Measurements from ENCODE around the gene GRID2.

GRID2 gene

DNA sequence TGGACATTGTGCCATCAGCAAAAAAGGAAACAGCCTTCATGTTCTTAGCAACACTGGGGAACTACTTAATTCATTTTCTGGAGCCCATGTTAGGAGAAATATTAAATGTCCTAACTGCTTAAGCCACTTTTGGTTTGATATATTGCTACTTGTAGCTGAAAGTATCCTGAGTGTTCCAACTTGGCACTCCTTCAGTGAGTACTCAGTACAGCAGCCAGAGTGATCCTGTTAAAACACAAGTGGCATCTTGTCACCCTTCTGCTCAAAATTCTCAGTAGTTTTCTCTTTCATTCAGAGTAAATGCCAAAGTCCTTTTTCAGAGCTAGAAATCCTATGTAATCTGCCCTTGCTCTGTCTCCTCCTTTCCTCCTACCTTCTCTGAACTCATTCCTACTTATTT lies 522.0 kb downstream of the GRID2 start:
- Histone ChIP-seq H3K27me3 (ENCODE audit: insufficient read depth, low read depth, severe bottlenecking) (no peaks in the 10 kb centered on the region), H3K9me3 (ENCODE audit: severe bottlenecking) (no peaks in the 10 kb centered on the region), H3K36me3 (no peaks in the 10 kb centered on the region), H3K4me3 (ENCODE audit: low read depth, low read length) (no peak overlapping the region), H3K27ac (no peak overlapping the region)
- no peak for DNase-seq
- TF ChIP-seq, protein P1, sequence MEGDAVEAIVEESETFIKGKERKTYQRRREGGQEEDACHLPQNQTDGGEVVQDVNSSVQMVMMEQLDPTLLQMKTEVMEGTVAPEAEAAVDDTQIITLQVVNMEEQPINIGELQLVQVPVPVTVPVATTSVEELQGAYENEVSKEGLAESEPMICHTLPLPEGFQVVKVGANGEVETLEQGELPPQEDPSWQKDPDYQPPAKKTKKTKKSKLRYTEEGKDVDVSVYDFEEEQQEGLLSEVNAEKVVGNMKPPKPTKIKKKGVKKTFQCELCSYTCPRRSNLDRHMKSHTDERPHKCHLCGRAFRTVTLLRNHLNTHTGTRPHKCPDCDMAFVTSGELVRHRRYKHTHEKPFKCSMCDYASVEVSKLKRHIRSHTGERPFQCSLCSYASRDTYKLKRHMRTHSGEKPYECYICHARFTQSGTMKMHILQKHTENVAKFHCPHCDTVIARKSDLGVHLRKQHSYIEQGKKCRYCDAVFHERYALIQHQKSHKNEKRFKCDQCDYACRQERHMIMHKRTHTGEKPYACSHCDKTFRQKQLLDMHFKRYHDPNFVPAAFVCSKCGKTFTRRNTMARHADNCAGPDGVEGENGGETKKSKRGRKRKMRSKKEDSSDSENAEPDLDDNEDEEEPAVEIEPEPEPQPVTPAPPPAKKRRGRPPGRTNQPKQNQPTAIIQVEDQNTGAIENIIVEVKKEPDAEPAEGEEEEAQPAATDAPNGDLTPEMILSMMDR (IDR thresholded peaks at IDR 0.05; ENCODE audit: low read depth, low read length), result no peak

DNA sequence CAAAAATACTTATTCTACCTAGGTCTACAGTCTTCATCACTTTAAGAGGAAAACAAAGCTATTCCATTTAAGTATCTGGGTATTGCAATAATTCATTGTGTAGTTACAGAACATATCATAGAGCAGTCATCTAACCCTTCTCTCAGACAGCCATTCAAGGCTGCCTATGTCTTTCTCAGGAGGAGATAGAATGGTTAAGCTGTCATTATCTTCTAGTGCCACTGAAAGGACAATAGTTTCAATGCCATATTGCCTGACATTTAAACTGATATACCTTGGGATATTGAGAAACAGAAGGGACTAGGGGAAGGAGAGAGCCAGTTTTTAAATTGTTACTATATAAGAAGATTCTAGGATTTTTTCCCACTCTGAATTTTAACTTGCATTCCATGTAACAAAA lies 527.0 kb downstream of the GRID2 start:
- no peaks in the 10 kb centered on the region for H3K27me3 ChIP-seq (ENCODE audit: insufficient read depth, low read depth, severe bottlenecking)
- TF ChIP-seq, protein P1 (IDR thresholded peaks at IDR 0.05; ENCODE audit: low read depth, low read length), result no peak
- no peaks in the 10 kb centered on the region for H3K9me3 ChIP-seq (ENCODE audit: severe bottlenecking)
- H3K27ac ChIP-seq, result no peak overlapping the region
- no peak for DNase-seq
- no peak overlapping the region for H3K4me3 ChIP-seq (ENCODE audit: low read depth, low read length)
- no peaks in the 10 kb centered on the region for H3K36me3 ChIP-seq

GRCh38 chr4:92840880-92841279 lies 537.1 kb downstream of the GRID2 start:
- H3K36me3 ChIP-seq, result no peaks in the 10 kb centered on the region
- no peak for DNase-seq
- TF ChIP-seq, protein P1 (IDR thresholded peaks at IDR 0.05; ENCODE audit: low read depth, low read length), result no peak
- H3K9me3 ChIP-seq (ENCODE audit: severe bottlenecking), result no peaks in the 10 kb centered on the region
- H3K4me3 ChIP-seq (ENCODE audit: low read depth, low read length), result no peak overlapping the region
- H3K27me3 ChIP-seq (ENCODE audit: insufficient read depth, low read depth, severe bottlenecking), result no peaks in the 10 kb centered on the region
- no peak overlapping the region for H3K27ac ChIP-seq

- H3K4me3 ChIP-seq (ENCODE audit: low read depth, low read length), result no peak overlapping the region
- H3K27ac ChIP-seq, result no peak overlapping the region
- no peaks in the 10 kb centered on the region for H3K36me3 ChIP-seq
- H3K27me3 ChIP-seq (ENCODE audit: insufficient read depth, low read depth, severe bottlenecking), result no peaks in the 10 kb centered on the region
- TF ChIP-seq, protein P1 (IDR thresholded peaks at IDR 0.05; ENCODE audit: low read depth, low read length), result no peak
- no peaks in the 10 kb centered on the region for H3K9me3 ChIP-seq (ENCODE audit: severe bottlenecking)
- DNase-seq, result no peak
Measured at GRCh38 chr4:92843784-92844183, 540.0 kb downstream of the GRID2 start.

DNA sequence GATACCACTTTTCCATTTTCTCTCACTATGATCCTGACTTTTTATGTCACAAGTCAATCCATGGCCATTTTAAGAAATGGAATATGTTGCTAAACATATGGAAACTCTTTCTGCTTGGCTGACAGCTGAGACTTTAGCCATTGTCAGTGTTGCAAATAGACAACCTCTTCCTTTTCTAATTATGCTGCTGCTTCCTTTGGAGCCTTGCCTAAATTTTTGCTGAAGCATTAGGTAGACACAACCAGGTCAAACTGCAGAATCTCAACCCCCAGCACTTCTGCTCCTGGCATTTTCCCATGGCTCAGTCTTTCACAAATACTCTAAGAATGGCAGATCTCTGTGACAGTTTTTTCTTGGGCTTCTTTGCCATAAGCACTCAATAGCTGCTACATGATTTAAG lies 543.3 kb downstream of the GRID2 start:
- no peaks in the 10 kb centered on the region for H3K9me3 ChIP-seq (ENCODE audit: severe bottlenecking)
- DNase-seq, result no peak
- TF ChIP-seq, protein P1 (IDR thresholded peaks at IDR 0.05; ENCODE audit: low read depth, low read length), result no peak
- no peaks in the 10 kb centered on the region for H3K27me3 ChIP-seq (ENCODE audit: insufficient read depth, low read depth, severe bottlenecking)
- H3K4me3 ChIP-seq (ENCODE audit: low read depth, low read length), result no peak overlapping the region
- H3K36me3 ChIP-seq, result no peaks in the 10 kb centered on the region
- no peak overlapping the region for H3K27ac ChIP-seq

- no peak for DNase-seq
- no peak overlapping the region for H3K4me3 ChIP-seq (ENCODE audit: low read depth, low read length)
- H3K9me3 ChIP-seq (ENCODE audit: severe bottlenecking), result no peaks in the 10 kb centered on the region
- no peak overlapping the region for H3K27ac ChIP-seq
- TF ChIP-seq, protein P1 (IDR thresholded peaks at IDR 0.05; ENCODE audit: low read depth, low read length), result no peak
- H3K36me3 ChIP-seq, result no peaks in the 10 kb centered on the region
- H3K27me3 ChIP-seq (ENCODE audit: insufficient read depth, low read depth, severe bottlenecking), result no peaks in the 10 kb centered on the region
Measured at GRCh38 chr4:92862509-92862908, 558.7 kb downstream of the GRID2 start.

All from WERI-Rb-1 (cell line).